Measurements from ENCODE around the gene ILK.

DNA sequence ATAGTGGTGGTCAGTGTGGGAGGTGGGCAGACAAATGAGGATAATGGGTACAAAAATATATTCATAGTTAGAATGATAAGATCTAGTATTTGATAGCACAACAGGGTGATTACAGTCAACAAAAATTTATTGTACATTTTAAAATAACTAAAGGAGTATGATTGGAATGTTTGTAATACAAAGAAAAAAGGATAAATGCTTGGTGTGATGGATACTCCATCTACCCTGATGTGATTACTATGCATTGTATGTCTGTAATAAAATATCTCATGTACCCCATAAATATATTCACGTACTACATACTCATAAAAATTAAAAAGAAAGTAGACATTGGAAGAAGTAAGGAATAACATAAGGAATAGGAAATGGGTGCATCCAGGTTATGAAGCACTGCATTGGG is 15.6 kb upstream of the ILK start:
- TF ChIP-seq EZH2 (IDR thresholded peaks at IDR 0.05) (no peak), POLR2AphosphoS5 (IDR thresholded peaks at IDR 0.05; ENCODE audit: borderline replicate concordance, low read depth, low read length) (no peak), FOXP2 (optimal IDR thresholded peaks at IDR 0.05; ENCODE audit: control extremely low read depth, extremely low read length, insufficient read depth) (no peak)

Measured in SK-N-MC (cell line).